Activated CD4-positive, alpha-beta T cell treated with anti-CD3 and anti-CD28 coated beads, Interleukin-2, Interleukin-4, amounts not matched to agents 100 ng/mL and 50 ng/mL, durations not matched to agents 16 hours and 8 hours (primary cell): ENCODE results near the gene MAP4K3.

Experiments used
- DNase-seq: peaks from one replicate; pipeline ENCODE4 v3.0.0-alpha.2; 2020; ENCODE audit warnings: low spot score

MAP4K3 gene

DNA sequence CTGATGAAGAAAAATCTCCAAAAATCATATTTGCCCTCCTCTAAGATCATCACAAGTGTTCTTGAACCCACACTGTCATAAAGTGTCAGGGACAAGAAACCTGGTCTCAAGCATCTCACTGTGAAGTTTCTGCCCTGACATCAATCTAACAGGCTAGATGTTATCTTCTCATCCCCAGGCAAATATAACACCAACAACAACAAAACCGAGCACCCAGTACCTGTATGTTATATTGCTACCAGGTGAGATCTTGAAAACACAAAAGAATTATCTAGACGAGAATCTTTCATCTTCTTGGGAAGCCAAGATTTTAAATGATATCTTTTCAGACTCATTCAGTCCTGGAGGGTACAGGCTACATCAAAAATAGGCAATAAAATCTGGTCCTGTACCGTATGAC, 8.8 kb upstream of the MAP4K3 start:
- DNase-seq = no peak

DNA sequence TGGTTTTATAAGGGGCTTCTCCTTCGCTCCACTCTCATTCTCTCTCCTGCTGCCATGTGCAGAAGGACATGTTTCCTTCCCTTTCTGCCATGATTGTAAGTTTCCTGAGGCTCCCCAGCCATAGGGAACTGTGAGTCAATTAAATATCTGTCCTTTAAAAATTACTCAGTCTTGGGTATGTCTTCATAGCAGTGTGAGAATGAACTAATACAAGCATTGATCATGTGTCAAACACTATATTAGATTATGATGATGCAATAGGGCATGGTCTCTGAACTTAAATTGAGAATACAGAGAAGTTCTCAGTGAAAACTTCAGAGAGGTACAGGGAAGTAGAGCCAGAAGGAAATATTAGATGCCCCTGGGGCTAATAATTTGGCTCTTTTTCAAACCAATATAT, 5.9 kb upstream of the MAP4K3 start:
- DNase-seq = no peak

DNA sequence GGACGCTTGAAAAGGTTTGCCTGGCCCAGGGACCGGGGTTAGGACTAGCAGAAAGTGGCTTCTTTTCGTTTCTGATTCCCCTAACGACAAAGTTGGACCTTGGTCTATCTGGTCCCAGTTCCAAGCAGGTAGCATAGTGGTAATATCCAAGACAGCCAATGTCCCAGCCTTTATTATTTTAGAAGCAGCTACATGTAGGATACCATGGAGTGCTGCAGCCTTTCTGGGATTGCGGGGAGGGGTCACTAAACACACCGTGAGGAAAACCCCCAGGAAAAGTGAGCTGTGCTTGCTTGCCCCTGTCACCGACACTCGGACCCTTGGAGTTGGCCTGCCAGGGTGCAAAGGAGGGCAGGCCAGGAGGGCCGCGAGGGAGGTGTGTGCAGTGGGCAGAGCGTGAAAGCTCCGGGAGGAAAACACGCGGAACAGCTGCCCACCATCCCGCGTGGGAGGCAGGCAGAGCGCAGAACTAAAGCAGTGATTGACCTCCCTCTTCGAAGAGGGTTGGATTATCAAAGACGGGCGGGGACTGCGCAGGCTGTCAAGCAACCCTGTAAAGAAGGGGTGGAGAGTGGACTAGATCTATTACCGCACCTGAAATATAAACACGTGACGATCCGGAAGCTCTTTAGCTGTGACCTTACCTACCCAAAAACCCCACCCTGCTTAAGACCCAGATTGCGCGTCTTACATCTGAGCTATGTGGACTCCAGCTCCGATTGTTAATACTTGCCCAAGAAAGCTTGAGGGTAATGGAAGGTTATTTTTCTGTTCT, 624 bp upstream of the MAP4K3 start:
- peak; percentile 50 for DNase-seq

DNA sequence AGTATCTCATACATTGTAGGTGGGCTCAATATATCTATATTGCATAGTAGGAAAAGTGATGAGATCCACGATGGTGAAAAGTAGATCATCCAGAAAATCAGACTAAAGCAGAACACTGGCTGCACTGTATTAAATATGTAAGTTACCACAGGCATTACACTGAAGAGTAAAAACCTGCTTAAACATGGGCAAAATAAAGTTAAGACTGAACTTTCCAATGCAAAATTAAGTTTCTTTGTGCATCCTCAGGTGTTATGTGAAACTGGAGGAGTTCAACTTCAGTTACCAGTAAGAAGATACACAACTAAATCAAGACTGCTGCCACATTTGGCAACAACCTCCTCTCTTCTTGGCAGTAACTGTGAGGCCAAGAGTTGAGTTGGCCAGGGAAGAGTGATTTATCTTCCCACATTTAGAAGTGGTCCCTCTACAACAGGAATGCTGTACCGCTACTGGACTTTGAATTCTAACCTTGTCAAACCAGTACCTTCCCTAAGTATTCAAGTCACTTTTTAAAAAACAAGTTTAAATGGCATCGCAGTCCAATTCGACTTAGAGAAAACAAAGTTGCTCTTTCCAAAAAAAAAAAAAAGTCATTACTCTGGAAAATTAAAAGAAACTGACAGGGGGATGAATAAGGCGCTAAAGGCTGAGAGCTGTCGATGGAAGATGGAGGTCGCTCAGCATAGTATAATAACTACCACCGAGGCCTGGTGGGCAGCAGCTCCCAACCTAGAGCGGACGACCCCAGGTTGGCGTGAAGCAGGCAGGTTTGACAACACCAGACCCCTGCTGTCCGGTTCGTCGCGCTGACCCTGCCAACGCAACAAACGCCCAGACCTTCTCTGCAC, 1.1 kb downstream of the MAP4K3 start:
- DNase-seq = no peak

DNA sequence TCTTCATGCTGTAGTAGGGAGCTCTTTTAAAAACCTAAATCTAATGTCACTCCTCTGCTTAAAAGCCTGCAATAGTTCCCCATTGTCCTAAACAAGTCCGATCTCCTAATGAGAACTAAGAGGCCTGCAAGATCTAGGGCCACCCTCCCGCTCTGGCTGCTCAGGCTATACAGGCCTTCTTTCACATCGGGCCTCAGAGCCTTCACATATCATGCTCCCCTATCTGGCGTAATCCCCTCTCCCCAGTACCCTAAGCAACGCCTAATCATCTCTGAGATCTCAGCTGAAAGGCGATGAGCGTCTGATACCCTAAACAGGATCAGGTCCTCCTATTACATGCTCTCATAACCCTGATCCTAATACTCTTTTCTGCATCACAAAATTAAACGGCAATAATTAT, 1.9 kb downstream of the MAP4K3 start:
- no peak for DNase-seq

DNA sequence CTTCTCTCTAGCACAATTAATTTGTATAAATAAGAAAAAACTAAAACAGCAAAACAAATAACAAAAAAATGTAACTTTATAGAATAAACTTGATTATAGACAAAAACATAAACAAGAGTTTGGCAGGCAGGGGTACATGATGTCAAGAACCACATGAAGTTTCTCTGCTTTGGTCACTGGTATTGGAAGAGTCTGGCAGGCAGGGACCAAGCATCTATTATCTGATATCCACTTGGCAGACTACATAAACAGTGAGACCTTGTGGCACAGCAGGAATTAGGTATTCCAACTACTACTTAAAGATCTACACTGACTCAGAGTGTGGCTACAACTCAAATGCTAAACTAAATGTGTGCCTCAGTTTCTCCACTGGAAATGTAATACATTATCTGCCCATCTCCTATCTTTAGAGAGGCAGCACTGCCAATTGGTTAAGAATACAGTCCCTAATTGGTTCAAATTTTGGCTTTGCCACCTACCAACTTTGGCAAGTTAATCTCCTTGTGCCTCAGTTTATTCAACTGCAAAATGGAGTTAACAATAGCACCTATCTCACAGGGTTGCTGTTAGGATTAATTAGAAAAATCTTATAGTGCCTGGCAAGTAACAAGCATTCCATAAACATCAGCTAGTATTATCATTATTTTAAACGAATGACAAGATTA, 2.7 kb downstream of the MAP4K3 start:
- DNase-seq = no peak

DNA sequence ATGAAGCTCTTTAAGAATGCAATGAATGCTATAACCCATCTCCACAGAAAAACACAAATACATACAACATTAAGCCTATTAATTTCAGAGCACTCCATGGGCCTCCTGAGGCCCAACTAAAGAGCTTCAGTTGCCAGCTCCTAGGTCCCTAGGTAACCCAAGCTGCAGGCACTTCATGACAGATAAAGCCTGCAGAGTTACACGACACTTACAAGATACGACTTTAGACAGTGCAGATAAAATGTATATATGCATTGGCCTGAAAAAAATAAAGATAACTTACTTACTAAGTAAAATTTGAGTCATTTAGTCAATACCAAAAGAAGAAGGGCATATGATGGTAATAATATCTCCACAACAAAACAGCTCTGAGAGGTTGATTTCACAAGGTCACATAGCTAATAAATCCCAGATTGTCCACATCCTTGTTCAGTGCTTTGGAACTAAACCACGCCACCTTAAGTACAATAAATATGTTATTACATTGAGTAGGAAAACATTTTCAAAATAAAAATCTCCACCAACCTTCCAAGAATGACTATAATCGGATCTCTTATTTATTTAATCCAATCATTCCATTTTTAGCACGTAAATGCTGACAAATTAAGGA, 3.4 kb downstream of the MAP4K3 start:
- no peak for DNase-seq

DNA sequence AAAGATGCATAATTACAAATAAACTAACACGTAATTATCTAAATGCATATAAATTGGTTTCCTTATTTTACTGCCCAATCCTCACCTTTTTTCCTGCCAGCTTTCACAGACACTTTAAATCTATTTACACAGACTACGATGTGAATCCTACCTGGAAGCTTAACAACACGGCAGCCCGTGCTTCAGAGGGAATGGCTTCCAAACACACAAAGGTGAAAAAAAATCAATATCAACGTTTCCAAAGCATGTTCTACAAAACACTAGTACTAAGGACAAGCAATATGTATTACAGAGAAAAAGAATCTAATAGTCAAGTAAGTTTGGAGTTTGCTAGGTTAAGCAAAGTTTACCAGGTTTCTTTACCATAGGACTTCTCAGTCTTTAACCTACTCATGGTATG, 4.4 kb downstream of the MAP4K3 start:
- no peak for DNase-seq

DNA sequence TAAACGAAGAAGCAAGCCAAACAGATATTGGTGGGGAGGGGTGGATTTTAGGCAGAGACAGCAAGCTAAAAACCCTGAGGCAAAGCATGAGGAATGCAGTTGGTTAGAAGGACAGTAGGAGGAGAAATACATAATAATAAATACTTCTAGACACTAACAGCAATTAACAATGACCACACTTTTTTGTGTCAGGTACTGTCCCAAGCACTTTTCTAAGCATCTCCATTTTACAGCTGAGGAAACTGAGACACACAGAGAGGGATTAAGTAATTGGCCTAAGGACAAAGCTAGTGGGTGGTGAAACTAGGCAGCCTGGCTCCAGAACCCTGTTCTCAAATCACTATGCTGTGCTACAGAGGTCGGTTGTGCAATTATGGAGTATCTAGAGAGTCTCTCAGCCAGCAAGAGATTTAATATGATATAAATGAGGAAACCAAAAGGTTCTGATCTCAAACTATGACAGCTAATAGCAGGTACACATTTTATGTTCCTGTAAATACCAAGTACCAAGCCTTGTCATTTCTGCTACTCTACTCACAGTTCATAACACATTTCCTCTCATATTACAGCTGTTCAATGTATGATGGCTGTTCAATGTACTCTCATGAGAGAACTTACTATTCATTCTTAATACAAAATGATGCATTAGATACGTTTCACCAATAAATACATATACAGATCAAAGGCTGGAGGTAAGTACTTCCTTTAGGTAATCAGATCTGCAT, 5.3 kb downstream of the MAP4K3 start:
- DNase-seq = no peak

DNA sequence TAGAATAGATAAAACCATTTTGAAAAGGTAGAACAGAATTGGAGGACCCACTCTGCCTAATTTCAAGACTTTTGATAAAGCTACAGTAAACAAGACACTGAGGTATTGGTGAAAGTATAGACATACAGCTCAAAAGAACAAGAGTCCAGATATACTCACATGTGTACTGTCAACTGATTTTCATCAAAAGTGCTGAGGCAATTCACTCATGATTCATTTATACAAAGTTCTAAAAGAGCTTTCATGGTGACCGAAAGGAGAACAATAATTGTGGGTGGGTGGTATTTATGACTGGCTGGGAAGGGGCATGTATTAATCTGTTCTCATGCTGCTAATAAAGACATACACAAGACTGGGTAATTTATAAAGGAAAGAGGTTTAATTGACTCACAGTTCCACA, 7.3 kb downstream of the MAP4K3 start:
- DNase-seq = no peak

DNA sequence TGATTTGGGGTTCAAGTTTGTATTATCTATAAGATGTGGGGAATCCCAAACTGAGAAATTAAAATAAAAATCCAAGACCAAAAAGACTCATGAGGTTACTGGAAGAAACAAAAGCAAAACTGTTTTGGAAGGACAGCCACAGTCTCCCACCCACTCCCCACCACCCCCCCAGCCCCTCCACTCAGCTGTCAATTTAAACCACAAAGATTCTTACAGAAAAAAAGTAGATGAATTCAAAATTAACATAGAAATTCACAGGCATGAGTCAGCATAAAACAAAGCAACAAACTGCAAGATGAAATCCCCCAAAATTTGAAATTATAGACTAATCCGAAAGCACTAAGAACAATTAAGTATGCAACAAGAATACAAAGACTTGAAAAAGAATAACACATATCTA, 12.1 kb downstream of the MAP4K3 start:
- DNase-seq = no peak

DNA sequence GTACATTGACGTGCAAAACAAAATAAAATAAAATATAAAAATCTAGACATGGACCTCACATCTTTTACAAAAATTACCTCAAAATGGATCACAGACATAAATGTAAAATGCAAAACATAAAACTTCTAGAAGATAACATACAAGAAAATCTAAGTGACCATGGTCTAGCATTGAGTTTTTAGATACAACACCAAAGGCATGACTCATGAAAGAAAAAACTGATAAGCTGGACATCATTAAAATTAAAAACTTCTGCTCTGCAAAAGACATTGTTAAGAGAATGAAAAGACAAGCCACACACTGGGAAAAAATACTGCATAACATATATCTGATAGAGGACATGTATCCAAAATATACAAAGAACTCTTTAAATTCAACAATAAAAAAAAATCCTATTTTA, 14.4 kb downstream of the MAP4K3 start:
- no peak for DNase-seq

DNA sequence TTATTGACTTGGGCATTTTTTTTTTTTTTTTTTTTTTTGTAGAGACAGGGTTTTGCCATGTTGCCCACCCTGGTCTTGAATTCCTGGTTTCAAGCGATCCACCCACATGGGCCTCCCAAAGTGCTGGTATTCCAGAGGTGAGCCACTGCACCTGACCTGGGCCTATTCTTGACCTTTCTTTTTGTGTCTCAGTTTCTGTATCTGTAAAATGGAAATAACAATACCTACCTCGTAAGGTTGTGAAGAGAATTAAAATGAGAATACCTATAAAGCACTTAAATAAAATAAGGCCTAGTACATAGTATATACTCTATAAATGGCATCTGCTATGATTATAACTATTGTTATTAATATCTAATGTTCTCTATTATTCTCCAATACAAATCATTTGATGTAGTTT, 15.7 kb downstream of the MAP4K3 start:
- DNase-seq = no peak

DNA sequence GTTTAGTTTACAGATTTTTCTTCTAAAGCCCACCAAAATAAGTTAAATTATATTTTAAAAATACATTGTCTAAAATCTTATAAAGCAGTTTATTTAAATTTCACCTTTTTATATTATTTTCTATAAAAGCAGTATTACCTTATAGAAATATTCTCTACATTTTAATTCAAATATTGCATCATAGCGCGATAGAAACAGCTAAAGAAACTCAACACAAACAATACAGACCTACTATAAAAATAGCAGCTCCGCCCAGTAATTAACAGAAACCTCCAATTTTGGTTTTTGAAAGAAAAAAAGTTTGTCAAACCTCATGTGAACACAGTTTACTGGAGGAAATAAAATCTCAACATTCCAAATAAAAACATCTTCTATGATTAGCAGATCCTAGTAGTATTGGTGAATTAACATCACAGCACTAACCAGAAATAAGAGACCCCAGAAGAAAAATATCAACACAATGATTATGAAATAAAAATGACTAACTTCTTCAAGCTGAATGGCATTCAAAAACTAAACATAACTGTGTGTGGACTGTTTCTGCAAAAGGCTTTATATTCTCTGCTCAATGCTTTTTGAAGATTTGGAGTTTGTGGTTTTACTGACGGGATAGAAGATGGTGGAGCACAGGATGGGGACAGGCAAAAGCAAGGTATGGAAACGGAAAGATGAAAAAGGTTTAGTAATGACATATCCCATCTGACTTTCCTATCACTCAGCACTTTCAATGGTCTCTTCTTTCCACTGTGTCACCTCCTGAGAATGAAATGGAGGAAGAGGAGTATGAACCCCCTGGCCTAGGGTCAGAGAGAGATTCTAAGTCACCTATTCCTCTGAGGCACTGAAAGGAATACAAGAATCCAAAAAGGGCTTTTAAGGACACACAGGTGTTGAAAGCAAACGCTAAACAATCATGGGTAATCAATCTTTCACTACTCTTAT, 17.5 kb downstream of the MAP4K3 start:
- DNase-seq = no peak

DNA sequence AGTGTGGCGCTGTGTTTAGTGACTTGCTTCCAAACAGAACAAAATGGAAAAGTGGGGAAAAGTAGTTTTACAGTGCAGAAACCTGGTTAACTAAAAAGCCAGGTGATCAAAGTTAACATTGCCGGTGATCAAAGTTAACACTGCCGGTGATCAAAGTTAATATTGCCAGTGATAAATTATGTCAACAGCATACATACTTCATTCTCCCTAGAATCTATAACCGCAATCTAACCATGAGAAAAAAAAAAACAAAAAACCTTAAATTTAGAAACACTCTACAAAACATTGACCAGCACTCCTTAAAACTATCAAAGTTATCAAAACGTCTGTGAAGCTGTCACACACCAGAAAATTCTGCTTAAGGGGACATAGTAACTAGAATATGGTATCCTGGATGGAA, 18.6 kb downstream of the MAP4K3 start:
- DNase-seq = no peak

DNA sequence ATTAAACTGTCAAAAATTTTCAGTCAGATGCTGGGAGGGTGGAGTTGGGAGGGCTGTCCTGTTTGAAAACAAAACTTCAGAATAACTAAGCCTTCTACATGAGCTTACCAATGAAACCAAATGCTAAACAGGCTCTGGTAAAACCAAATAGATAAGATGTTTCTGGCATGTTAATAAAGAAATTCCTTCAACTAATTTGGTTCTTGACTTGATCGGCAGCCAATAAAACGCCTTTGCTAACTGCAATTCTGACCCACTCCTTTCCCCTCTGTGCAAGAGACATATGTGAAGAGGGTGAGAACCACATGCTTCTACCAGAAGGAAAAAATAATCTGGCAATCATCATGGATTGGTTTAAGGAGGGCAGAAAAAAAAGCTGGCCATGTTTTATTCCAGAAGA, 20.9 kb downstream of the MAP4K3 start:
- DNase-seq = no peak

DNA sequence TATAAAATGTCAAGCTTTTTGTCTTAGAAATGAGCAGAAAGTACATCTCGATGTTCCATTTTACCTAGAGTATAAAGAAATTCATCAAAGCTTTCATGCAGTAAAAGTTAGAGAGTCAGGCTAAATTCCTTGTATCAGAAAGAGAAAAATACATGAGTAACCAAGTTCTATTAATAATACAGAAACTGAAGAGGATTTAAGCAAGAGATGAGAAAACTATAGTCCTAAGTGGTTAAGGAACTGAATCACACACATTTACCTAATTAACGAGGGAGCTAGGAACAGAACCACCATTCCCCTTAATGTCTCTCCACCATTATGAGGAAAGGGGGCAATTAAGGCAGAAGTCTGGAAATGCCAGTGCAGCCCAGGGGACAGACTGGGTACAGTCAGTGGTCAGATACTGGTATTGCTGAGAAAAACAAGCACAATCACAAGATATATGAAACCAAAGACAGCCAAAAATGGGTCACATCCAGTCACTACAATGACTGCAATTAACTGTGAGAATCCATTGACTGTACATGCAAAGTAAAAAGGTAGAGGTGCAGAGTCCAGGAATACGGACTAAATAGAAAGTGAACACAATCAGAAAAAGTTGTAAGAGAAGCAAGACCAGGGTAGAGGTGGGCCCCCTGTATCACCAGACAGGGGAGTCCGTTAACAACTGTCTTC, 23.9 kb downstream of the MAP4K3 start:
- DNase-seq = no peak

DNA sequence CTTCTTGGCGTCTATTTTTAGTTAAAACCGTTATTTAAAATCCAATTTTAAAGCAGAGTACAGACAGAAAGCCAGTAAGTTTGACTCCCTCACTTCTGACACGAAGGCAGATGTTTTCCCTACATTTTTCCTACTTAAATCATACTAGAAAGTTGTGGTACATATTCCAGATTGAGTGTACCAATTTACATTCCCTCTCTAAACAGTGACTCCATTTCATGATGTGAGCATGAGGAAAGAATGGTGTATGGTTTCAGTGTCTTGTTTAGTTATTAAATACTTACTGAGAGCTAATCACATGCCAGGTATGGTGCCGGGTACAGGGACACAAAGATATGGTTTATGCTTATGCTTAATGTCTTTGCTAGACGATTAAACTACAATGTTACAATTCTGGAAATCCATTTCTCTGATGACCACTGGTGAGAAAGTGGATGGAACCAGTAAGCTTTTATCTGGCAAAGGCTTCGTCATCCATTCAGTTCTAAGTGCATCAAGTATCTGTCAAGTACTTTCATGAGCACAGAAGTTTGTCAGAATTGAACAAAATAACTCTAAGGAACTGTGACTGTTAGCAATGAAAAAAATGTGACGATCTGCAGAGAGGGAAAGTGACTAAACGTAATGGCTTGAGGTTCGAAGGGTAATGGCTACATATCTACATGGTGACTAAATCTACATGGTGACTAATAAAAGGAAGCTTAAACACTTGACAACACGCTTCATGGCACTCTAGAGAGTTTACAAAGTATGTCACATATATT, 25.7 kb downstream of the MAP4K3 start:
- DNase-seq = peak; percentile 22

DNA sequence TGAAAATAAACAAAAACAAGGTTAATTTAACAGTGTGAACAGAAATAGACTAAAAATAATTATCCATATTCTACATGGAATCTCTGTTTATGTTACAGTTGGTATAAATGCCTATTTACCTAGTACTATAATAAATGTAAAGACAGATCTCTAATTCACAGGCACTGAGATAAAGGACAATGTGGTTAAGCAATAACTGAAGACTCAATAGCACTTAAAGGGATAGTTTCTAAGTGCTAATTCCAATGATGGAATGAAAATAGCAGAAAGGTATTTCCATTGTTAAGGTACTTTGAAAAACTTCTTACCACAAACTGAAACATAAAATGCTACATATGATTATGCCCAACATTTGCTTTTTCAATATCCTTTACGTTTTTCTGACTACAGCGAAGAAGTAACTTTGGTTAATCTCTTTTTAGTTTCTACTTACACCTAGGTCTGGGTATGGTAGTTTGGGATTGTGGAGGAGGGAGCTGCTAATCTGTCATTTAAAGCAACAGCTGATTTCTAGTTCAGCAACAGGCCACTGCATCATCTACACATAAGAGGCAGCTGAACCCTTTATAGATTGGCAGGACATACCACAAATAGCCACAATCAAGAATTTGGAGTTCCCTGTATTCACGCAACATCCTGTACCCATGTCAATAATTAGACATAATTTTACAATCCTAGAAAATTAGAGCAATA, 27.2 kb downstream of the MAP4K3 start:
- no peak for DNase-seq
